HepG2 (cell line): ENCODE data around the gene ZNF276. TPM values are rescaled to one million over a fixed set of nuclear protein-coding genes. Genes with fewer than 3 reads are reported as not detected.

Source experiments
- ATAC-seq: fragments of 200-7000 bp; cut with Tn5 transposase; 3 replicates; pipeline ENCODE4 v1.9.1; 2020; ENCODE audit warnings: mild to moderate bottlenecking, moderate library complexity
- BruUV-seq: library from RNA; stranded (reverse); fragments of 400-500 nt; replicated peaks from 2 replicates; lab custom pipeline; 2021; lab: Mats Ljungman, UMichigan
- CTCF ChIA-PET: fragments of 300-600 bp; formaldehyde crosslinking; extraction: SDS; loops from one replicate; lab custom pipeline; 2021; ENCODE audit warnings: low total read pairs, inconsistent platforms, low intra/inter-chr PET ratio; lab: Yijun Ruan, JAX
- POLR2A ChIA-PET: fragments of 350-600 bp; sonication (Branson Sonifier 250); formaldehyde crosslinking; loops from one replicate; lab custom pipeline; 2020; ENCODE audit warnings: antibody characterized with exemption, inconsistent platforms; lab: Yijun Ruan, JAX
- DNase-seq: peaks from one replicate; pipeline ENCODE4 v3.0.0-alpha.2; 2015; ENCODE audit warnings: low spot score
- FAIRE-seq: peaks from 3 replicates; lab custom pipeline; 2011; peaks lifted over from hg19 to GRCh38; lab: Jason Lieb, UNC
- H2AFZ ChIP-seq: one replicate; pipeline ENCODE4 v1.6.1; 2011; ENCODE audit warnings: low read length, inconsistent platforms
- H3K27ac ChIP-seq: fragments of 300-600 bp; 3 replicates; pipeline ENCODE4 v1.8.0; 2011; ENCODE audit warnings: mixed run types, mild to moderate bottlenecking, mixed read lengths, low read length, inconsistent platforms; ENCODE audit not compliant: insufficient read depth; ENCODE audit errors: extremely low read length
- H3K27me3 ChIP-seq, 2 experiments: fragments of 200-600 bp in 1 of 2; 2 replicates in 1 of 2; 3 replicates in 1 of 2; pipeline versions ENCODE4 v1.6.0 to v1.8.0; 2011; ENCODE audit warnings: low read length in 2 of 2, mild to moderate bottlenecking in 2 of 2, moderate library complexity in 2 of 2, inconsistent platforms in 1 of 2; ENCODE audit not compliant: insufficient read depth in 2 of 2, control insufficient read depth in 1 of 2
- H3K36me3 ChIP-seq, 2 experiments: fragments of 200-600 bp in 1 of 2; replicated peaks in 1 of 2; 2 replicates in 1 of 2; 3 replicates in 1 of 2; pipeline versions ENCODE4 v1.5.1 to v1.8.0; 2011; ENCODE audit warnings: low read length in 2 of 2, inconsistent platforms in 1 of 2; ENCODE audit not compliant: insufficient read depth in 2 of 2, control insufficient read depth in 1 of 2
- H3K4me1 ChIP-seq: 2 replicates; pipeline ENCODE4 v1.5.1; 2012; ENCODE audit warnings: low read length, inconsistent platforms; ENCODE audit not compliant: insufficient read depth
- H3K4me2 ChIP-seq: 2 replicates; pipeline ENCODE4 v1.6.0; 2011; ENCODE audit warnings: low read depth, low read length, inconsistent platforms
- H3K4me3 ChIP-seq, 3 experiments: fragments of 200-600 bp in 1 of 3; sonication (generic), shearing (Covaris generic) in 1 of 3; replicated peaks in 1 of 3; 2 replicates each; pipeline ENCODE4 v1.5.1; 2011 to 2016; ENCODE audit warnings: low read length in 3 of 3, inconsistent platforms in 2 of 3, low read depth in 2 of 3, mild to moderate bottlenecking in 2 of 3, control low read depth in 1 of 3, mixed read lengths in 1 of 3; ENCODE audit not compliant: insufficient read depth in 1 of 3
- H3K79me2 ChIP-seq: one replicate; pipeline ENCODE4 v1.6.1; 2011; ENCODE audit warnings: low read length, inconsistent platforms; ENCODE audit not compliant: insufficient read depth
- H3K9ac ChIP-seq: 2 replicates; pipeline ENCODE4 v1.6.0; 2011; ENCODE audit warnings: mild to moderate bottlenecking, low read depth, low read length, inconsistent platforms; ENCODE audit not compliant: insufficient read depth
- H3K9me3 ChIP-seq: 2 replicates; pipeline ENCODE4 v1.5.1; 2012; ENCODE audit warnings: mild to moderate bottlenecking, low read length
- H4K20me1 ChIP-seq: 2 replicates; pipeline ENCODE4 v1.6.0; 2011; ENCODE audit warnings: inconsistent platforms, mild to moderate bottlenecking, low read length, moderate library complexity; ENCODE audit not compliant: insufficient read depth
- AGO1 ChIP-seq: fragments of 200-400 bp; formaldehyde crosslinking; IDR thresholded peaks from 2 replicates; pipeline ENCODE4 v1.6.1; 2017; ENCODE audit warnings: mild to moderate bottlenecking, low read depth, low read length, moderate library complexity; ENCODE audit not compliant: poor library complexity, severe bottlenecking
- AGO2 ChIP-seq: fragments of 200-400 bp; formaldehyde crosslinking; optimal IDR thresholded peaks from 2 replicates; pipeline ENCODE3; 2017; ENCODE audit warnings: mild to moderate bottlenecking, low read depth, low read length, moderate library complexity
- MAFF ChIP-seq: IDR thresholded peaks from 2 replicates; pipeline ENCODE4 v1.6.1; 2011; ENCODE audit warnings: low read depth, low read length, improper control_type of control experiment
- PCBP1 ChIP-seq: fragments of 200-400 bp; formaldehyde crosslinking; IDR thresholded peaks from 2 replicates; pipeline ENCODE4 v1.6.1; 2017; ENCODE audit warnings: mild to moderate bottlenecking, low read depth, low read length, borderline replicate concordance
- PRMT3 ChIP-seq: sonication (generic); formaldehyde crosslinking; IDR thresholded peaks from 2 replicates; pipeline ENCODE4 v1.8.1; 2022; ENCODE audit warnings: low read depth, mild to moderate bottlenecking, moderate library complexity, missing genetic modification reagents, borderline replicate concordance
- RBFOX2 ChIP-seq: fragments of 200-400 bp; formaldehyde crosslinking; IDR thresholded peaks from 2 replicates; pipeline ENCODE4 v1.6.1; 2017; ENCODE audit warnings: low read depth, mild to moderate bottlenecking, low read length
- ZBTB33 ChIP-seq: sonication (generic); formaldehyde crosslinking; IDR thresholded peaks from 2 replicates; pipeline ENCODE4 v1.4.0; 2020; ENCODE audit warnings: missing genetic modification reagents
- ZNF567 ChIP-seq: sonication (generic); formaldehyde crosslinking; IDR thresholded peaks from 2 replicates; pipeline ENCODE4 v1.8.1; 2023; ENCODE audit warnings: mild to moderate bottlenecking, missing genetic modification reagents, borderline replicate concordance
- WGBS: methylation state at CpG from one replicate; pipeline ENCODE4 v1.1.6; 2017; ENCODE audit warnings: low lambda C conversion rate; 5-methylcytosine and 5-hydroxymethylcytosine counted together
- in situ Hi-C: cut with HindIII; loops from 2 replicates; pipeline ENCODE4 v1.10.0; 2017; ENCODE audit warnings: low pct_unique_long_range_greater_than_20kb; ENCODE audit not compliant: extremely low pct_ligation_motif_present
- intact Hi-C: fragments of 100-400 bp; cut with micrococcal nuclease; formaldehyde crosslinking; loops from one replicate; pipeline ENCODE4 v1.10.0; 2022; ENCODE audit not compliant: unreplicated experiment
- polyA plus RNA-seq, 8 experiments: library from polyadenylated mRNA; depleted of rRNA in 3 of 8; stranded (reverse) in 7 of 8; unstranded in 1 of 8; fragments of >200 nt; fragmentation: Illumina TruSeq in 4 of 8; extraction: Trizol in 4 of 8; gene quantifications; 2 replicates each; pipeline versions ENCODE4 v1.2.1 to v1.2.3, GENCODE V29; 2011 to 2016; ENCODE audit warnings: low read depth in 4 of 8, missing spikeins in 1 of 8, mixed read lengths in 1 of 8; ENCODE audit not compliant: insufficient read depth in 1 of 8
- total RNA-seq, 5 experiments: library from RNA; depleted of rRNA; stranded (reverse); fragments of >200 nt; fragmentation: Illumina TruSeq; extraction: Trizol; gene quantifications; 2 replicates each; pipeline ENCODE4 v1.2.3, GENCODE V29; 2016; ENCODE audit warnings: low read depth in 1 of 5

Gene ZNF276
- total and polyA plus RNA-seq, 2 of the 13 experiments (the other 11 are each of a cell fraction or from before 2014, with no cell fraction given) = 17.7 to 18.0 TPM

GRCh38 chr16:89730610-89731234 lies 9.4 kb downstream of the ZNF276 start:
- ATAC-seq = no peak; the same call in 2 of the 3 replicates
- TF ChIP-seq PCBP1 (no peak), AGO1 (peak; percentile 29), PRMT3 (peak; percentile 40; the same call in 1 of the 2 replicates), ZBTB33 (CRISPR knock-in tag) (peak; percentile 47; the same call in 1 of the 2 replicates), ZNF567 (CRISPR knock-in tag) (0 out of 2 replicates have a peak, but pooled peaks have one; percentile 6), RBFOX2 (peak; percentile 39; the same call in 1 of the 2 replicates), AGO2 (peak; percentile 88), MAFF (no peak)
- BruUV-seq = no TSS peak
- in situ Hi-C loops = no loop called here
- H3K36me3 ChIP-seq = peaks cover 36 to 62% of the 10 kb centered on the region in 2 experiments
- H3K4me1 ChIP-seq = peaks cover 21% of the 10 kb centered on the region
- no peaks in the 10 kb centered on the region for H3K9me3 ChIP-seq
- FAIRE-seq = no peak
- peak overlapping the region; percentile 50 for H3K27ac ChIP-seq
- H3K9ac ChIP-seq = no peak overlapping the region
- H2AFZ ChIP-seq = no peak overlapping the region
- H3K79me2 ChIP-seq = no peaks in the 10 kb centered on the region
- intact Hi-C loops = no loop called here
- ChIA-PET POLR2A (no interaction called here), CTCF (no interaction called here)
- WGBS = 90% methylated on average over 18 of the region's 22 CpGs
- H4K20me1 ChIP-seq = no peaks in the 10 kb centered on the region
- no peak overlapping the region for H3K4me2 ChIP-seq
- H3K27me3 ChIP-seq = no peaks in the 10 kb centered on the region
- no peak overlapping the region for H3K4me3 ChIP-seq
- DNase-seq = no peak
